GM21390 (cell line): ENCODE data around the gene RC3H1.
"Not testable (repeated sequence)": the region's sequence is repeated elsewhere in the genome, so short reads cannot be mapped to it uniquely, and the experiment has no call there.

ENCODE experiments used
- ATAC-seq: cut with Tn5 transposase; IDR thresholded peaks from one replicate; pipeline ENCODE4 v1.9.1; 2021; ENCODE audit not compliant: unreplicated experiment

RC3H1 gene

DNA sequence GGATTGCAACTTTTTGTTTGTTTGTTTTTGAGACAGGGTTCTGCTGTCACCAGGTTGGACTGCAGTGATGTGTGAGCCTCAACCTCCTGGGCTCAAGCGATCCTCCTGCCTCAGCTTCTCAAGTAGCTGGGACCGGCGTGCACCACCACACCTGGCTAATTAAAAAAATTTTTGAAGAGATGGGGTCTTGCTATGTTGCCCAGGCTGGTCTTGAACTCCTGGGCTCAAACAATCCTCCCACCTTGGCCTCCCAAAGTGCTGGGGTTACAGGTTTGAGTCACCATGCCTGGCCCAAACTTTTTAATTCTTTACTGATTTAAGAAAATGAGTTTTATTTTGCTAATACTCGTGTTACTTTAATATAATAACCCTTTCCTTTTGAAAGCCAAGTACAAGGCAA, 73.6 kb downstream of the RC3H1 start:
- ATAC-seq: no peak

GRCh38 chr1:173946380-173946921, 75.7 kb downstream of the RC3H1 start:
- no peak for ATAC-seq

- ATAC-seq: no peak
Observed at GRCh38 chr1:173937062-173937461, 85.1 kb downstream of the RC3H1 start.

GRCh38 chr1:173934440-173934839, 87.7 kb downstream of the RC3H1 start:
- ATAC-seq: no peak

GRCh38 chr1:173930541-173930940, 91.6 kb downstream of the RC3H1 start:
- ATAC-seq: not testable (repeated sequence)

- no peak for ATAC-seq
Observed at GRCh38 chr1:173925306-173926242, 96.6 kb downstream of the RC3H1 start.

- no peak for ATAC-seq
Observed at GRCh38 chr1:173920861-173921260, 101.3 kb downstream of the RC3H1 start.

- ATAC-seq: no peak
Observed at GRCh38 chr1:173917635-173918493, 104.3 kb downstream of the RC3H1 start.

- no peak for ATAC-seq
Observed at GRCh38 chr1:173917149-173917548, 105.0 kb downstream of the RC3H1 start, which contains the start of gene SERPINC1. Gene SERPINC1, minus strand, starts transcription at chr1:173917327. Its CDS starts 68 bp downstream, at chr1:173917259.

DNA sequence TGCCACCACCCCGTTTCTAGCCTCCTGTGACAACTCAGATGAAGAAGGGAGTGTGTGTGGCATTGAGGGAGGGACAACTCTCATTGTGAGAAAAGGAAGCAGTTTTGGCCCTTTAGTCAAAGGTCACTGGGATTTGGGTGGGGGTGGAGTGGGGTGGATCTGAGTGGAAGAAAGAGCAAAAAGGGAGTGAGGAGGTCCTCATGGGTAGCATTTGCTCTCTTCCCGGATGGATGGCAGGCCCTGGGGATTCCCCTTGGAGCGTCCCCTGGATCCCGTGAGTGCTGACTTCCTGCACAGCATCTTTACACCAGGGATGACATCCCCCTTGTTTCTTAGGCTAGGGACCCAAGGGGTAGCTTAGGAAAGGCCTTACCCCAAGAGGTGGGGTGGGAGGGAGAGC, 105.5 kb downstream of the RC3H1 start:
- no peak for ATAC-seq

DNA sequence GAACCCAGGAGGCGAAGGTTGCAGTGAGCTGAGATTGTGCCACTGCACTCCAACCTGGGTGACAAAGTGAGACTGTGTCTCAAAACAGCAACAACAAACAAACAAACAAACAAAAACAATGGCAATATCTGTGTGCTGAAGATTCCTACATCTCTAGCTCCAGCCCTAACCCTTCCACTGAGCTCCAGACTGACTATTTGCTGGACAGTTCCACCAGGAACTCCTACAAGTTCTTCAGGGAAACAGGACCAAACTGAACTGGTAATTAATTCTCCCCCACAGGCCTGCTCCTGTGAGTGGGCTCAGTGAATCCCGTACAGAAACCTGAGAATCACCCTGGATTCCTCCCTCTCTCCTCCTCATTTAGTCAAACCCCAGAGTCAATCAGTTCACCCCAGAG, 106.6 kb downstream of the RC3H1 start:
- ATAC-seq: no peak

DNA sequence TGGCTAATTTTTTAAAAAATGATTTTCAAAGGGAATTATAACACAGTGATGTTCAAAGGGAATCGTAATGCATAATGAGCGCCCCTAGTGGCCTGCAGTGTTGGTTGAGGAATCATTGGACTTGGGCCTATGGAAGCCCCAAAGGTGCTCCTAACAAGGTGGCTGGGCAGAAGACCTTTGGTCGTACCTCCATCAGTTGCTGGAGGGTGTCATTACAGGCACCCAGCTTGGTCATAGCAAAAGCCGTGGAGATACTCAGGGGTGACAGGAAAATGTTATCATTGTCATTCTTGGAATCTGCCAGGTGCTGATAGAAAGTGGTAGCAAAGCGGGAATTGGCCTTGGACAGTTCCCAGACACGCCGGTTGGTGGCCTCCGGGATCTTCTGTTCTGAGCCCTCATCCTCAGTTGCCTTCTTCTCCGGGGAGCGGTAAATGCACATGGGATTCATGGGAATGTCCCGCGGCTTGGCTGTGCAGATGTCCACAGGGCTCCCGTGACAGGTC, 107.7 kb downstream of the RC3H1 start:
- ATAC-seq: no peak

GRCh38 chr1:173913111-173913510, 109.0 kb downstream of the RC3H1 start:
- ATAC-seq: no peak

DNA sequence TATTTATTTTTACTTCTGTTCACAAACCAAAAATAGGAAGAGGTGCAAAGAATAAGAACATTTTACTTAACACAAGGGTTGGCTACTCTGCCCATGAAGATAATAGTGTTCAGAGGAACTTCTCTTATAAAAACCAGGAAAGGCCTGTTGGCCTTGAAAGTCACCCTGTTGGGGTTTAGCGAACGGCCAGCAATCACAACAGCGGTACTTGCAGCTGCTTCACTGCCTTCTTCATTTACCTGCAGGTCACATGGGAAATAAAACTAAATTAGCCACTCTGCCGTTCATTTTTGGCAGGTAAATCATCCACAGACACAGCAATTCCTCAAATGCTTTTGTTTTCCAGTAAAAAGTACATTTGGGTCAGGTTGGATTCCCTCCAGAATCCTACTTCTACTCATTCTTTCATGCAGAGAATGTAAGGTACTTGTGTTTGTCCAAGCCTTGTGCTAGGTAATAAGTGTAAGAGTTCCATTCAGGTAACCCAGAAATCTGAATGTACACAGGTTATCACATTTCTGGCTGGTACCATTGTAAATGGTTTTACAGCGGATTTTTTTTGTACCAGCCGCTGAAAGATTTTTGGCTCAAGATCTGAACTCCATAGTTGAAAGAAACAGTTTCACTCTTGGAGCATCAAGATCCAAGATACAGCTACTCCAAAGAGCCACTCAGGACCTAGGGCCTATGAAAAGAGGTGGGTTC, 118.2 kb downstream of the RC3H1 start:
- no peak for ATAC-seq

GRCh38 chr1:173900992-173901391, 121.2 kb downstream of the RC3H1 start:
- ATAC-seq: no peak

DNA sequence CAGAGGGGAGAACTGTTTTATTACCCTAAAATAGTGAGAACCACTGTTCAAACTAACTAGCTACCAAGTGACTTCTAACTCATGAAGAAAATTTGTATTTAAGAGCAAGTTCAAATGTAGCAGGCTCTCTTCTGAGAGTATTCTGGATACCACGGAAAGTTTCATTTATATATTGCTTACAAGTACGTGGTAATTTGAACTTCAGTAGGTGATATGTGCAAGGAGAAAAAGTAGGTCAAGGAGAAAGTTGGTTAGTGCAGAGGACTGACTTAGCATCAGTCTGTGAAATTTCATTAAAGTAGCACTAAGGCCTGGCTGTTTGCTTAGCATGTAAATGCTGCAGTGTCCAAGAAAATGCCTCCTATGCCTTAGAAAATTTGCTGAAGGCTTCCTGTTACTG, 121.7 kb downstream of the RC3H1 start:
- no peak for ATAC-seq

- no peak for ATAC-seq
Observed at GRCh38 chr1:173894189-173894588, 128.0 kb downstream of the RC3H1 start.

DNA sequence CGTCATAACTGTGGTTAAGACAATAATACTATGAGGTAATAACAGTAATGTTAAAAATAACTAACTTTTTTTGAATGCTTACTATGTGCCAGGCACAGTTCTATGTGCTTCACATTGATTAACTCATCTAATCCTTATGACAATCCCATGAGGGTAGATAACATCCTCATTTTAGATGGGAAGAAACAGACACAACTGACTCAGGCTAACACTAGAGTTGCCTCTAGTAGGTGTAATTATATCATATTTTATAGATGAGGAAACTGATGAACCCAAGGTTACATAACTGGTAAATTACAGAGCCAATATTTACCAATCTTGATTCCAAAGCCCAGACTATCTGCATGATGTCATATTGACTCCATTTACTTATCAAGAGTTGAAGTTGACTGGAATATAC, 128.5 kb downstream of the RC3H1 start:
- ATAC-seq: no peak

GRCh38 chr1:173889885-173890284, 132.3 kb downstream of the RC3H1 start:
- ATAC-seq: no peak

GRCh38 chr1:173888749-173889148, 133.4 kb downstream of the RC3H1 start:
- ATAC-seq: no peak

- no peak for ATAC-seq
Observed at GRCh38 chr1:173887627-173888026, 134.5 kb downstream of the RC3H1 start.
